Right atrium auricular region (tissue), 2 donors: Measurements from ENCODE around the gene ARID5B. TPM values are rescaled to one million over a fixed set of nuclear protein-coding genes. Genes with fewer than 3 reads are reported as not detected.

Experiments used
- DNase-seq: peaks from one replicate; pipeline ENCODE4 v3.0.0-alpha.2; 2019; ENCODE audit warnings: low spot score
- H3K27ac ChIP-seq, 2 donors: fragments of 200-600 bp; sonication (generic); 1 replicate in 1 of 2; 2 replicates in 1 of 2; pipeline ENCODE4 v1.5.1; 2016 to 2019
- H3K27me3 ChIP-seq, 2 donors: fragments of 200-600 bp; sonication (generic); one replicate each; pipeline versions ENCODE4 v1.5.1 to v1.6.0; 2017 to 2019
- H3K36me3 ChIP-seq: fragments of 200-600 bp; sonication (generic); one replicate; pipeline ENCODE4 v1.5.1; 2016
- H3K4me1 ChIP-seq, 2 donors: fragments of 200-600 bp; sonication (generic); one replicate each; pipeline versions ENCODE4 v1.5.1 to v1.6.0; 2017 to 2019
- H3K4me3 ChIP-seq, 2 donors: fragments of 200-600 bp; sonication (generic); 1 replicate in 1 of 2; 2 replicates in 1 of 2; pipeline ENCODE4 v1.5.1; 2017 to 2019; ENCODE audit warnings: mild to moderate bottlenecking in 1 of 2, moderate library complexity in 1 of 2
- H3K9me3 ChIP-seq, 2 donors: fragments of 200-600 bp; sonication (generic); one replicate each; pipeline ENCODE4 v1.5.1; 2019
- CTCF ChIP-seq, 2 donors: fragments of 200-600 bp; sonication (generic); IDR thresholded peaks; one replicate each; pipeline ENCODE4 v1.5.1; 2019; ENCODE audit warnings: antibody characterized with exemption in 2 of 2
- total RNA-seq, 2 donors: library from RNA; depleted of rRNA; stranded (reverse); fragments of >200 nt; gene quantifications; one replicate each; pipeline ENCODE4 v1.1.0, GENCODE V29; 2016

ARID5B gene
- total RNA-seq, 2 donors from 2014 or later: 37.9 to 53.4 TPM

GRCh38 chr10:61992671-61993668 lies 91.5 kb downstream of the ARID5B start:
- peaks cover 0 to 34% of the 10 kb centered on the region in 2 donors for H3K4me1 ChIP-seq
- H3K9me3 ChIP-seq: no peaks in the 10 kb centered on the region
- H3K4me3 ChIP-seq: peak overlapping the region in 1 of 2 donors; percentile 12
- no peaks in the 10 kb centered on the region for H3K27me3 ChIP-seq
- DNase-seq: peak; percentile 87
- H3K27ac ChIP-seq: peak overlapping the region; percentile 64 to 74
- H3K36me3 ChIP-seq: no peaks in the 10 kb centered on the region
- TF ChIP-seq CTCF (IDR thresholded peaks at IDR 0.05): no peak

GRCh38 chr10:61993711-61994401 lies 92.4 kb downstream of the ARID5B start:
- Histone ChIP-seq H3K9me3 (no peaks in the 10 kb centered on the region), H3K4me1 (peaks cover 0 to 30% of the 10 kb centered on the region in 2 donors), H3K27me3 (no peaks in the 10 kb centered on the region), H3K27ac (peak overlapping the region; percentile 64 to 74), H3K36me3 (no peaks in the 10 kb centered on the region), H3K4me3 (no peak overlapping the region)
- no peak for TF ChIP-seq CTCF (IDR thresholded peaks at IDR 0.05)
- DNase-seq: no peak

GRCh38 chr10:61994405-61995219 lies 93.1 kb downstream of the ARID5B start:
- H3K9me3 ChIP-seq: no peaks in the 10 kb centered on the region
- H3K27ac ChIP-seq: peak overlapping the region in 1 of 2 donors; percentile 64
- H3K4me3 ChIP-seq: no peak overlapping the region
- no peak for TF ChIP-seq CTCF (IDR thresholded peaks at IDR 0.05)
- no peak for DNase-seq
- H3K27me3 ChIP-seq: no peaks in the 10 kb centered on the region
- no peaks in the 10 kb centered on the region for H3K36me3 ChIP-seq
- H3K4me1 ChIP-seq: peaks cover 0 to 30% of the 10 kb centered on the region in 2 donors

GRCh38 chr10:61995220-61995503 lies 93.7 kb downstream of the ARID5B start:
- H3K4me3 ChIP-seq: no peak overlapping the region
- no peak for DNase-seq
- H3K27ac ChIP-seq: no peak overlapping the region
- H3K4me1 ChIP-seq: peaks cover 0 to 30% of the 10 kb centered on the region in 2 donors
- TF ChIP-seq CTCF (IDR thresholded peaks at IDR 0.05): no peak
- H3K9me3 ChIP-seq: no peaks in the 10 kb centered on the region
- no peaks in the 10 kb centered on the region for H3K27me3 ChIP-seq
- no peaks in the 10 kb centered on the region for H3K36me3 ChIP-seq

- TF ChIP-seq CTCF (IDR thresholded peaks at IDR 0.05): no peak
- Histone ChIP-seq H3K36me3 (no peaks in the 10 kb centered on the region), H3K9me3 (no peaks in the 10 kb centered on the region), H3K4me1 (peaks cover 0 to 9% of the 10 kb centered on the region in 2 donors), H3K27me3 (no peaks in the 10 kb centered on the region), H3K4me3 (no peak overlapping the region), H3K27ac (no peak overlapping the region)
- DNase-seq: no peak
Observed at GRCh38 chr10:61998937-61999336, 97.4 kb downstream of the ARID5B start.
